GM12874 (cell line): ENCODE measurements around the gene ST14.

Source experiments
- CTCF ChIP-seq: IDR thresholded peaks from 2 replicates; pipeline ENCODE4 v1.5.1; 2011; ENCODE audit warnings: low read depth, mild to moderate bottlenecking, control low read depth, low read length, moderate library complexity; ENCODE audit not compliant: insufficient read depth

Gene ST14

GRCh38 chr11:130237282-130238006 lies 77.9 kb downstream of the ST14 start:
- TF ChIP-seq CTCF = no peak

DNA sequence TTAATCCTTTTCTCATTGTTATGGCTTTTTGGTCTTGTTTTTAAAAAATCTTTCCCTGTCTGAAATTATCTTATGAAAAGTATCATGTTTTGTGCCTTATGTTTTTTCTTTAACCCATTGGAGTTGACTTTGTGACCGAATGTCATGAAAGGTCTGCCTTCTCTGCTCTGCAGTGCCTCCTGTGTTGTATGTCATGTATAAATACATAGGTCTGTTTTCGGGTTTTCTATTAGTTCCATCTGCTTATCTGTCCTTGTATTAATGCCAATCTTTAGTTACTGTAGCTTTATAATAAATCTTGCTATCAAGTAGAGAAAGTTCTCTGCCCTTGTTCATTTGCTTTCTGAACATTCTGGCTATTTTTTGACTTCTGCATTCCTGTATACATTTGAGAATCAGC lies 82.1 kb downstream of the ST14 start:
- no peak for TF ChIP-seq CTCF

GRCh38 chr11:130243816-130244215 lies 84.2 kb downstream of the ST14 start:
- TF ChIP-seq CTCF = no peak

- TF ChIP-seq CTCF = no peak
Measured at GRCh38 chr11:130244848-130245247, 85.3 kb downstream of the ST14 start.

- no peak for TF ChIP-seq CTCF
Measured at GRCh38 chr11:130246270-130246669, 86.7 kb downstream of the ST14 start.

DNA sequence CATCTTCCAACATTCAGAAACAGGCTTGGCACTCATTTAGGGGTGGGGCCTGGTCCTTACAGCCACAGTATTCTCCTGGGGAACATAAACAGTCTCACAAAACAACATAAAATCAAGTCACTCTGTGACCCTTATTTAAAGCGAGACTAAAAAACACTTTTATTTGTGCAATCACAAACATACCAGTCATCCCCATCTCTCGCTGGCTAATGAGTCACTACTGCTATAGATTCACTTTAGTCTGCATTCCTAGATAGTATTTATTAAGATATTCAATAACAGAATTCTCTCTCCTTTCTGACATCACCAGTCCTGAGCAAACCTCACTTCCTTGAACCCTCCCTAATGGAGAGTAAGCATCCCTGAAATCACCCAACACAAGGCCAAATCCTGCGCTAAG lies 87.2 kb downstream of the ST14 start:
- no peak for TF ChIP-seq CTCF

DNA sequence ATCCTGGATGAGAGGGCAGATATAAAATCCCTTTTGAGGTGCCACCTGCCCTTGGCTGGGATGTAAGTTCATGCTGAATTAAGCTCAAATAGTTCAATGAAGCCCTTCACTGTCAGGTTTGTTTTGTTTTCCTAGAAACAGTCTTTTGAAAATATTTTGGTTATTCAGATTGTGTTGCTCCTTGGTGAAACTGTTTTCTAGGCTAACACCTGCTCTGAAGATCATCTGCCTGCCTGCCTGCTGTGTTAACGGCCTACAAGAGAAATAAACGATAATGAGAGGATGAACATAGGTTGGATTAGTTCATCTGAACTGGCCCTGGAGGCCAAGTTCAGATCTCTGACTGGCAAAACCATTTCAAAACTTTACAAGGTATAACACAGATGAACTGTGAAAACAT lies 87.7 kb downstream of the ST14 start:
- TF ChIP-seq CTCF = no peak
